PC-3 (cell line): ENCODE measurements around the gene JADE3.

Experiments
- CTCF ChIP-seq: fragments of 300-600 bp; sonication (generic); conservative IDR thresholded peaks from 2 replicates; pipeline ENCODE4 v1.5.1; 2017; ENCODE audit warnings: antibody characterized with exemption, low read depth, mild to moderate bottlenecking, low read length
- EZH2 ChIP-seq: fragments of 300-600 bp; sonication (generic); IDR thresholded peaks from one replicate; pipeline ENCODE4 v1.6.1; 2017; ENCODE audit warnings: antibody characterized with exemption, mild to moderate bottlenecking, low read length; ENCODE audit not compliant: unreplicated experiment
- EZH2phosphoT487 ChIP-seq: fragments of 300-600 bp; sonication (generic); IDR thresholded peaks from 2 replicates; pipeline ENCODE4 v1.6.1; 2018; ENCODE audit warnings: mild to moderate bottlenecking, antibody characterized with exemption, low read length, borderline replicate concordance

- TF ChIP-seq CTCF (no peak), EZH2 (no peak), EZH2phosphoT487 (no peak)
Observed at GRCh38 chrX:46994096-46994495, 81.9 kb downstream of the JADE3 start.
